Brain microvascular endothelial cell (primary cell): ENCODE results near the gene SIK2.

Experiments used
- DNase-seq: peaks from one replicate; pipeline ENCODE4 v3.0.0-alpha.2; 2020
- H3K27ac ChIP-seq: fragments of 250-450 bp; sonication (Bioruptor Pico); 2 replicates; pipeline ENCODE4 v1.5.1; 2020; ENCODE audit warnings: mild to moderate bottlenecking, moderate library complexity
- H3K27me3 ChIP-seq: fragments of 250-450 bp; sonication (Bioruptor Pico); replicated peaks from 2 replicates; pipeline ENCODE4 v1.5.1; 2020; ENCODE audit warnings: mild to moderate bottlenecking
- H3K36me3 ChIP-seq: fragments of 250-450 bp; sonication (Bioruptor Pico); replicated peaks from 2 replicates; pipeline ENCODE4 v1.5.1; 2020; ENCODE audit warnings: mild to moderate bottlenecking
- H3K4me3 ChIP-seq: 2 replicates; pipeline ENCODE4 v1.5.1; 2011; ENCODE audit warnings: low read depth, mild to moderate bottlenecking, control low read depth, low read length, moderate library complexity
- CTCF ChIP-seq: IDR thresholded peaks from 2 replicates; pipeline ENCODE4 v1.5.1; 2011; ENCODE audit warnings: low read depth, mild to moderate bottlenecking, moderate library complexity, low read length, control low read depth, inconsistent platforms; ENCODE audit errors: missing control alignments
- in situ Hi-C: cut with HindIII; loops from 2 replicates; pipeline ENCODE4 v1.10.0; 2017; ENCODE audit warnings: low sequenced_read_pairs, low pct_ligation_motif_present

SIK2 gene

GRCh38 chr11:111776398-111777093 is 174.3 kb downstream of the SIK2 start:
- DNase-seq = no peak
- H3K4me3 ChIP-seq = no peak overlapping the region
- no peak for TF ChIP-seq CTCF
- no peaks in the 10 kb centered on the region for H3K27me3 ChIP-seq
- in situ Hi-C loops = no loop called here
- H3K36me3 ChIP-seq = no peaks in the 10 kb centered on the region
- no peak overlapping the region for H3K27ac ChIP-seq

- H3K27me3 ChIP-seq = no peaks in the 10 kb centered on the region
- H3K4me3 ChIP-seq = no peak overlapping the region
- in situ Hi-C loops = no loop called here
- peak; percentile 79 for TF ChIP-seq CTCF
- no peaks in the 10 kb centered on the region for H3K36me3 ChIP-seq
- no peak overlapping the region for H3K27ac ChIP-seq
- peak; percentile 57 for DNase-seq
Observed at GRCh38 chr11:111777094-111778046, 175.1 kb downstream of the SIK2 start.

- H3K27ac ChIP-seq = no peak overlapping the region
- no peaks in the 10 kb centered on the region for H3K36me3 ChIP-seq
- DNase-seq = no peak
- no peak for TF ChIP-seq CTCF
- in situ Hi-C loops = no loop called here
- no peak overlapping the region for H3K4me3 ChIP-seq
- H3K27me3 ChIP-seq = no peaks in the 10 kb centered on the region
Observed at GRCh38 chr11:111778047-111778558, 175.9 kb downstream of the SIK2 start.

- Histone ChIP-seq H3K27ac (no peak overlapping the region), H3K27me3 (no peaks in the 10 kb centered on the region), H3K36me3 (no peaks in the 10 kb centered on the region), H3K4me3 (no peak overlapping the region)
- in situ Hi-C loops = no loop called here
- no peak for DNase-seq
- TF ChIP-seq CTCF = no peak
Observed at GRCh38 chr11:111779118-111779517, 176.9 kb downstream of the SIK2 start.
